OCI-LY1 (cell line): Measurements from ENCODE around the gene ZNF263.
"Not testable (repeated sequence)": the region's sequence is repeated elsewhere in the genome, so short reads cannot be mapped to it uniquely, and the experiment has no call there.

Source experiments
- H2AFZ ChIP-seq: fragments of 200-600 bp; sonication (generic), shearing (Covaris generic); 2 replicates; pipeline ENCODE4 v1.6.0; 2014; ENCODE audit warnings: antibody characterized with exemption, mild to moderate bottlenecking, low read length
- H3F3A ChIP-seq: fragments of 200-600 bp; sonication (generic), shearing (Covaris generic); 2 replicates; pipeline ENCODE4 v1.6.0; 2014; ENCODE audit warnings: mild to moderate bottlenecking, antibody characterized with exemption, low read length, moderate library complexity; ENCODE audit not compliant: insufficient read depth
- H3K27ac ChIP-seq: fragments of 200-600 bp; sonication (generic); 2 replicates; pipeline ENCODE4 v1.5.1; 2014; ENCODE audit warnings: low read length, mixed run types, mild to moderate bottlenecking, low read depth; ENCODE audit not compliant: poor library complexity, severe bottlenecking
- H3K27me3 ChIP-seq: fragments of 200-600 bp; sonication (generic); 2 replicates; pipeline ENCODE4 v1.6.0; 2014; ENCODE audit warnings: antibody characterized with exemption, mild to moderate bottlenecking, low read length, moderate library complexity; ENCODE audit not compliant: insufficient read depth
- H3K36me3 ChIP-seq: fragments of 200-600 bp; sonication (generic); 2 replicates; pipeline ENCODE4 v1.6.1; 2014; ENCODE audit warnings: mild to moderate bottlenecking, antibody characterized with exemption, low read length, moderate library complexity, mixed read lengths; ENCODE audit not compliant: insufficient read depth
- H3K4me1 ChIP-seq: fragments of 200-600 bp; sonication (generic); 2 replicates; pipeline ENCODE4 v1.5.1; 2014; ENCODE audit warnings: mild to moderate bottlenecking, low read length, moderate library complexity; ENCODE audit not compliant: insufficient read depth, severe bottlenecking
- H3K4me2 ChIP-seq: fragments of 200-600 bp; sonication (generic), shearing (Covaris generic); 2 replicates; pipeline ENCODE4 v1.6.1; 2014; ENCODE audit warnings: low read length
- H3K4me3 ChIP-seq: fragments of 200-600 bp; sonication (generic); 2 replicates; pipeline ENCODE4 v1.5.1; 2014; ENCODE audit warnings: low read length, low read depth, mild to moderate bottlenecking, mixed read lengths; ENCODE audit not compliant: poor library complexity, severe bottlenecking
- H3K79me2 ChIP-seq: fragments of 200-600 bp; shearing (Covaris generic); 2 replicates; pipeline ENCODE4 v1.6.1; 2016; ENCODE audit warnings: mixed run types, low read length, mixed read lengths; ENCODE audit not compliant: insufficient read depth
- H3K9ac ChIP-seq: fragments of 200-600 bp; sonication (generic), shearing (Covaris generic); 2 replicates; pipeline ENCODE4 v1.6.1; 2014; ENCODE audit warnings: mild to moderate bottlenecking, low read length, mixed read lengths
- H3K9me2 ChIP-seq: fragments of 200-600 bp; sonication (generic), shearing (Covaris generic); 2 replicates; pipeline ENCODE4 v1.6.1; 2014; ENCODE audit warnings: low read depth, mild to moderate bottlenecking, low read length, mixed read lengths
- H3K9me3 ChIP-seq: fragments of 200-600 bp; shearing (Covaris generic); 2 replicates; pipeline ENCODE4 v1.6.1; 2014; ENCODE audit warnings: low read length, mixed read lengths
- H4K20me1 ChIP-seq: fragments of 200-600 bp; sonication (generic), shearing (Covaris generic); 2 replicates; pipeline ENCODE4 v1.6.0; 2016; ENCODE audit warnings: mild to moderate bottlenecking, low read length; ENCODE audit not compliant: insufficient read depth
- EZH2 ChIP-seq: fragments of 200-600 bp; sonication (generic), shearing (Covaris generic); IDR thresholded peaks from 2 replicates; pipeline ENCODE4 v1.8.0; 2017; ENCODE audit warnings: borderline replicate concordance, mixed run types, mild to moderate bottlenecking, antibody characterized with exemption, low read length, moderate library complexity, mixed read lengths
- TF ChIP-seq, protein P1 (sequence below): fragments of 200-600 bp; sonication (generic), shearing (Covaris generic); IDR thresholded peaks from 2 replicates; pipeline ENCODE4 v1.5.1; 2017; ENCODE audit warnings: mild to moderate bottlenecking, antibody characterized with exemption, low read length, moderate library complexity, mixed read lengths

Gene ZNF263

DNA sequence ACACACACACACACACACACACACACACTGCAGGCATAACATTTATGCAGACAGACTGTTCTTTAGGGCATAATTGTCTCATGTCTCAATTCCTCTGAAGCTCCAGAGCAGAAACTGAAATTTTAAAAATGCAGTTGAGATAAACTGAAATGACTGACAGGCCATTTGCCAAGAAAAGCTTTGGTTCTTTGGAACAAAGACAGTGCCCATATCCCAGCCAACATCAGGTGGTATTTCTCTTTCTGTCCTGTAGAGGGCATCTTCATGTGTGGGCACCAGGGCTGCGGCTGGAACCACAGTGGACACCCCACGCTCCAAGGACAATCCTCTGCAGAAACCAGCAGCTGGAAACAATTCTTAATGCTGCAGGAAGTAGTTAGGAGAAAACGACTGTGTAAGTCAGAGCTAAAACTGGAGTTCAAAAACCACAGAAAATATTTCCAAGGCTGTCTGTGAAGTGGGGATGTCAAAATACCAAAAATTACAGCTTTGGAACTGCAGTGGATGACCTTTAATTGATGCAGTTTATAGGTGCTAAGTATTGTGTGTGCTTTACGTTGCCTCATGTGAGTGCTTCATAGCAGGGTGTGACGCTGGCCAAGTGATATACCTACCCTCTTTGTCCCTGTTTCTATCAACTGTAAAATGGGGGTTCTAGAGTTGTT is 16.3 kb upstream of the ZNF263 start:
- Histone ChIP-seq H3K4me3 (no peak overlapping the region), H3K4me1 (peaks cover 17% of the 10 kb centered on the region), H2AFZ (no peak overlapping the region)

GRCh38 chr16:3268294-3268693 is 15.0 kb upstream of the ZNF263 start:
- Histone ChIP-seq H3K79me2 (no peaks in the 10 kb centered on the region), H3K4me1 (peaks cover 17% of the 10 kb centered on the region), H3K9ac (no peak overlapping the region), H3K9me3 (peaks cover 5% of the 10 kb centered on the region), H3K4me3 (no peak overlapping the region), H3K4me2 (no peak overlapping the region), H2AFZ (no peak overlapping the region), H3K27ac (no peak overlapping the region), H3K9me2 (no peaks in the 10 kb centered on the region), H3F3A (no peaks in the 10 kb centered on the region), H3K27me3 (no peaks in the 10 kb centered on the region), H3K36me3 (0 out of 2 replicates have a peak, but pooled peaks cover 5% of the 10 kb centered on the region), H4K20me1 (no peaks in the 10 kb centered on the region)
- TF ChIP-seq EZH2, result no peak
- TF ChIP-seq, protein P1, sequence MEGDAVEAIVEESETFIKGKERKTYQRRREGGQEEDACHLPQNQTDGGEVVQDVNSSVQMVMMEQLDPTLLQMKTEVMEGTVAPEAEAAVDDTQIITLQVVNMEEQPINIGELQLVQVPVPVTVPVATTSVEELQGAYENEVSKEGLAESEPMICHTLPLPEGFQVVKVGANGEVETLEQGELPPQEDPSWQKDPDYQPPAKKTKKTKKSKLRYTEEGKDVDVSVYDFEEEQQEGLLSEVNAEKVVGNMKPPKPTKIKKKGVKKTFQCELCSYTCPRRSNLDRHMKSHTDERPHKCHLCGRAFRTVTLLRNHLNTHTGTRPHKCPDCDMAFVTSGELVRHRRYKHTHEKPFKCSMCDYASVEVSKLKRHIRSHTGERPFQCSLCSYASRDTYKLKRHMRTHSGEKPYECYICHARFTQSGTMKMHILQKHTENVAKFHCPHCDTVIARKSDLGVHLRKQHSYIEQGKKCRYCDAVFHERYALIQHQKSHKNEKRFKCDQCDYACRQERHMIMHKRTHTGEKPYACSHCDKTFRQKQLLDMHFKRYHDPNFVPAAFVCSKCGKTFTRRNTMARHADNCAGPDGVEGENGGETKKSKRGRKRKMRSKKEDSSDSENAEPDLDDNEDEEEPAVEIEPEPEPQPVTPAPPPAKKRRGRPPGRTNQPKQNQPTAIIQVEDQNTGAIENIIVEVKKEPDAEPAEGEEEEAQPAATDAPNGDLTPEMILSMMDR, result no peak

More for the DNA sequence above, 16.3 kb upstream of the ZNF263 start:
- Histone ChIP-seq H3K36me3 (0 out of 2 replicates have a peak, but pooled peaks cover 5% of the 10 kb centered on the region), H3F3A (no peaks in the 10 kb centered on the region), H3K27me3 (no peaks in the 10 kb centered on the region), H3K79me2 (no peaks in the 10 kb centered on the region), H3K9me3 (peaks cover 5% of the 10 kb centered on the region), H4K20me1 (no peaks in the 10 kb centered on the region), H3K9me2 (no peaks in the 10 kb centered on the region), H3K27ac (no peak overlapping the region), H3K9ac (no peak overlapping the region), H3K4me2 (no peak overlapping the region)
- TF ChIP-seq, protein P1, result peak; percentile 72
- no peak for TF ChIP-seq EZH2

DNA sequence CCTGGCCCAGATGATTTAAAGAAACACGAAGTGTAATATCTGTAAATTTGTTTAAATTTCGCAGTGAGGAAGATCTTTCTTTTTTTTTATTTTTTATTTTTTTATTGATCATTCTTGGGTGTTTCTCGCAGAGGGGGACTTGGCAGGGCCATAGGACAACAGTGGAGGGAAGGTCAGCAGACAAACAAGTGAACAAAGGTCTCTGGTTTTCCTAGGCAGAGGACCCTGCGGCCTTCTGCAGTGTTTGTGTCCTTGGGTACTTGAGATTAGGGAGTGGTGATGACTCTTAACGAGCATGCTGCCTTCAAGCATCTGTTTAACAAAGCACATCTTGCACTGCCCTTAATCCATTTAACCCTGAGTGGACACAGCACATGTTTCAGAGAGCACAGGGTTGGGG is 12.6 kb upstream of the ZNF263 start:
- H3F3A ChIP-seq, H3K9me3 ChIP-seq, H3K27me3 ChIP-seq, H3K27ac ChIP-seq, H3K36me3 ChIP-seq, H3K4me3 ChIP-seq, H4K20me1 ChIP-seq, H3K9ac ChIP-seq, H2AFZ ChIP-seq, H3K79me2 ChIP-seq, H3K9me2 ChIP-seq, H3K4me2 ChIP-seq: not testable (repeated sequence)
- H3K4me1 ChIP-seq, result peaks cover 13% of the 10 kb centered on the region

DNA sequence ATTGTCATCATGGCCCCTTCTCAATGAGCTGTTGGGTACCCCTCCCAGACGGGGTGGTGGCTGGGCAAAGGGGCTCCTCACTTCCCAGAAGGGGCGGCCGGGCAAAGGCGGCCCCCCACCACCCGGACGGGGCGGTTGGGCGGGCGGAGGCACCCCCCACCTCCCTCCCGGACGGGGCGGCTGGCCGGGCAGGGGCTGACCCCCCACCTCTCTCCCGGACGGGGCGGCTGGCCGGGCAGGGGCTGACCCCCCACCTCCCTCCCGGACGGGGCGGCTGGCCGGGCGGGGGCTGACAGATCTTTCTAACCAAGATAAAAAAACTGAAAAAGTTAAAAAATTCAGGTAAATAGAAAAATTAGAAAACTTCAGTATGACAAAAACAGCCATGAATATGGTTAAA is 12.0 kb upstream of the ZNF263 start:
- H3F3A ChIP-seq, H3K36me3 ChIP-seq, H3K27me3 ChIP-seq, H3K9me3 ChIP-seq, H3K27ac ChIP-seq, H3K9me2 ChIP-seq, H3K4me3 ChIP-seq, H2AFZ ChIP-seq, H4K20me1 ChIP-seq, H3K4me2 ChIP-seq, H3K9ac ChIP-seq, H3K79me2 ChIP-seq: not testable (repeated sequence)
- H3K4me1 ChIP-seq, result peaks cover 13% of the 10 kb centered on the region
